MCF 10A (cell line): ENCODE measurements around the gene MAGEB3. TPM values are rescaled to one million over a fixed set of nuclear protein-coding genes. Genes with fewer than 3 reads are reported as not detected.
"Not testable (repeated sequence)": the region's sequence is repeated elsewhere in the genome, so short reads cannot be mapped to it uniquely, and the experiment has no call there.

Source experiments
- Bru-seq: library from RNA; stranded (reverse); fragments of 400-500 nt; gene quantifications from one replicate; lab custom pipeline; 2021; lab: Mats Ljungman, UMichigan
- BruChase-seq, 2 experiments: library from RNA; stranded (reverse); fragments of 400-500 nt; gene quantifications; one replicate each; lab custom pipeline; 2021; lab: Mats Ljungman, UMichigan
- BruUV-seq: library from RNA; stranded (reverse); fragments of 400-500 nt; replicated peaks from 2 replicates; lab custom pipeline; 2021; lab: Mats Ljungman, UMichigan
- CTCF ChIA-PET: fragments of 300-600 bp; sonication (Branson Sonifier 250); formaldehyde crosslinking; extraction: SDS; loops from one replicate; lab custom pipeline; 2021; ENCODE audit warnings: antibody characterized with exemption, inconsistent platforms; lab: Yijun Ruan, JAX
- POLR2A ChIA-PET: fragments of 300-600, 350-650 bp; sonication (Branson Sonifier 250); formaldehyde crosslinking; extraction: SDS; loops from one replicate; lab custom pipeline; 2020; ENCODE audit warnings: antibody characterized with exemption, inconsistent platforms; lab: Yijun Ruan, JAX
- DNase-seq: peaks from one replicate; pipeline ENCODE4 v3.0.0-alpha.2; 2018; ENCODE audit not compliant: unreplicated experiment
- H3K27ac Mint-ChIP-seq: one replicate; pipeline ENCODE4 v1.8.0; 2022; ENCODE audit warnings: mild to moderate bottlenecking, low read depth, mixed read lengths; ENCODE audit not compliant: unreplicated experiment
- H3K27me3 Mint-ChIP-seq: one replicate; pipeline ENCODE4 v1.8.0; 2022; ENCODE audit warnings: mixed read lengths; ENCODE audit not compliant: insufficient read depth, unreplicated experiment
- H3K36me3 Mint-ChIP-seq: one replicate; pipeline ENCODE4 v1.8.0; 2022; ENCODE audit warnings: mild to moderate bottlenecking, moderate library complexity, mixed read lengths; ENCODE audit not compliant: insufficient read depth, unreplicated experiment
- H3K4me1 Mint-ChIP-seq: one replicate; pipeline ENCODE4 v1.8.0; 2022; ENCODE audit warnings: mixed read lengths; ENCODE audit not compliant: insufficient read depth, unreplicated experiment
- H3K4me3 Mint-ChIP-seq: one replicate; pipeline ENCODE4 v1.8.0; 2022; ENCODE audit warnings: mild to moderate bottlenecking, moderate library complexity, mixed read lengths; ENCODE audit not compliant: unreplicated experiment
- H3K9me3 Mint-ChIP-seq: one replicate; pipeline ENCODE4 v1.8.0; 2022; ENCODE audit warnings: mixed read lengths; ENCODE audit not compliant: unreplicated experiment
- intact Hi-C: fragments of 100-400 bp; cut with micrococcal nuclease; formaldehyde crosslinking; loops from 2 replicates; pipeline ENCODE4 v1.14.1; 2022
- long read RNA-seq: library from polyadenylated mRNA; stranded (forward); transcript quantifications from one replicate; pipeline ENCODE4 v2.0.0, GENCODE V29; 2022
- total RNA-seq: library from RNA; stranded (reverse); gene quantifications from 2 replicates; pipeline ENCODE4 v1.2.3, GENCODE V29; 2022
- TF ChIP-seq, protein P1 (sequence below): fragments of 200-600 bp; IDR thresholded peaks from one replicate; pipeline ENCODE4 v1.8.0; 2022; ENCODE audit warnings: antibody characterized with exemption, mild to moderate bottlenecking; ENCODE audit not compliant: unreplicated experiment

Gene MAGEB3, protein sequence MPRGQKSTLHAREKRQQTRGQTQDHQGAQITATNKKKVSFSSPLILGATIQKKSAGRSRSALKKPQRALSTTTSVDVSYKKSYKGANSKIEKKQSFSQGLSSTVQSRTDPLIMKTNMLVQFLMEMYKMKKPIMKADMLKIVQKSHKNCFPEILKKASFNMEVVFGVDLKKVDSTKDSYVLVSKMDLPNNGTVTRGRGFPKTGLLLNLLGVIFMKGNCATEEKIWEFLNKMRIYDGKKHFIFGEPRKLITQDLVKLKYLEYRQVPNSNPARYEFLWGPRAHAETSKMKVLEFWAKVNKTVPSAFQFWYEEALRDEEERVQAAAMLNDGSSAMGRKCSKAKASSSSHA
- total RNA-seq (not detected in 2 replicates), Bru-seq, nascent RNA (not detected), BruChase-seq, experiment 1, labeled RNA remaining after a 6-hour chase (not detected), BruChase-seq, experiment 2, labeled RNA remaining after a 2-hour chase (not detected)
- long read RNA-seq, result 0 reads

DNA sequence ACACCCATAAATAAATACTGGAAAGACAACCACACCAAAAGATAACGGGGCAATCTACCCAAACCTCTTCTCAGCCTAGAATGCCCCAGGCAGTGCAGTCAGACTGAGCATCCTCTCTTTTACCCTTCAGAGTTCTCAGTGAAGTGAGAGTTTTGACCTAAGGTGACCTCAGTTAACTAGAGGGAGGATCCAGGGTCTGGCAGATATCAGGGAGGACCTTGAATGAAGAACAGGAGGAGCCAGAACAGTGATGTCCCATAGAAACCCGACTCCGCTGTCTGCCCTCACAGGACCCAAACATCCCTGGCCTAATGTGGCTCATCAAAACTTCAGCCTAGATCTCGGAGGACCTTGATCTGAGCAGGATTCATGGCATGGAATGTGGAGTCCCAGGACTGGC is at the start of gene MAGEB3:
Gene MAGEB3, plus strand, starts transcription at position 263 of the 400 bp plus-strand sequence. CDS start 5,268 bp downstream, outside the sequence.
- DNase-seq, result no peak
- Mint-ChIP-seq H3K27ac (no peak within 1 kb of the TSS), H3K27me3 (peaks cover 21% of the 10 kb centered on the region), H3K36me3 (no peaks in the 10 kb centered on the region), H3K9me3 (no peaks in the 10 kb centered on the region), H3K4me3 (no peak within 1 kb of the TSS), H3K4me1 (no peaks in the 10 kb centered on the region)
- ChIA-PET POLR2A (no interaction called here), CTCF (interaction anchor here (0.7 kb wide), 1 partner anchor 44 kb away, joined by 3 read pairs; no protein-coding TSS in a partner anchor)
- intact Hi-C loops, result no loop called here
- no TSS peak for BruUV-seq
- TF ChIP-seq, protein P1, sequence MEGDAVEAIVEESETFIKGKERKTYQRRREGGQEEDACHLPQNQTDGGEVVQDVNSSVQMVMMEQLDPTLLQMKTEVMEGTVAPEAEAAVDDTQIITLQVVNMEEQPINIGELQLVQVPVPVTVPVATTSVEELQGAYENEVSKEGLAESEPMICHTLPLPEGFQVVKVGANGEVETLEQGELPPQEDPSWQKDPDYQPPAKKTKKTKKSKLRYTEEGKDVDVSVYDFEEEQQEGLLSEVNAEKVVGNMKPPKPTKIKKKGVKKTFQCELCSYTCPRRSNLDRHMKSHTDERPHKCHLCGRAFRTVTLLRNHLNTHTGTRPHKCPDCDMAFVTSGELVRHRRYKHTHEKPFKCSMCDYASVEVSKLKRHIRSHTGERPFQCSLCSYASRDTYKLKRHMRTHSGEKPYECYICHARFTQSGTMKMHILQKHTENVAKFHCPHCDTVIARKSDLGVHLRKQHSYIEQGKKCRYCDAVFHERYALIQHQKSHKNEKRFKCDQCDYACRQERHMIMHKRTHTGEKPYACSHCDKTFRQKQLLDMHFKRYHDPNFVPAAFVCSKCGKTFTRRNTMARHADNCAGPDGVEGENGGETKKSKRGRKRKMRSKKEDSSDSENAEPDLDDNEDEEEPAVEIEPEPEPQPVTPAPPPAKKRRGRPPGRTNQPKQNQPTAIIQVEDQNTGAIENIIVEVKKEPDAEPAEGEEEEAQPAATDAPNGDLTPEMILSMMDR, result no peak

DNA sequence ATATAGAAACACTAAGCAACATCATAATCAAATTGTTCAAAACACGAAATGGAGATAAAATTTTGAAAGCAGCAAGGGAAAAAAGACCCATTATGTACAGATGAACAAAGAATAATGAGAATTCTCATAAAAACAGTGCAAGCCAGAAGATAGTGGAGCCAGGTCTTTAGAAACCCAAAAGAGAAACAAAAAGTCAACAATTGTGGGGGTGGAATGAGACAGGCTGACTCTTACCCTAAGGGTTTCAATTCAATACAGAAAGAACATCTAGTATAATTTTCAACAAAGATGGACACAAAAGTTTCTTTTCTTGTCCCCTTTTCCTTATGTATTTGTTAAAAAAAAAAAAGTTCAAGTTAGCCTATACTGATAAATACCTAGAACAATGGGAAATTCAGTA is 49.1 kb upstream of the MAGEB3 start:
- Mint-ChIP-seq H3K4me1 (no peaks in the 10 kb centered on the region), H3K36me3 (no peaks in the 10 kb centered on the region), H3K9me3 (no peaks in the 10 kb centered on the region), H3K27ac (no peak overlapping the region), H3K27me3 (peaks cover 66% of the 10 kb centered on the region), H3K4me3 (no peak overlapping the region)
- intact Hi-C loops, result no loop called here
- DNase-seq, result no peak
- TF ChIP-seq, protein P1, result no peak
- ChIA-PET CTCF (no interaction called here), POLR2A (no interaction called here)
- BruUV-seq, result no TSS peak

DNA sequence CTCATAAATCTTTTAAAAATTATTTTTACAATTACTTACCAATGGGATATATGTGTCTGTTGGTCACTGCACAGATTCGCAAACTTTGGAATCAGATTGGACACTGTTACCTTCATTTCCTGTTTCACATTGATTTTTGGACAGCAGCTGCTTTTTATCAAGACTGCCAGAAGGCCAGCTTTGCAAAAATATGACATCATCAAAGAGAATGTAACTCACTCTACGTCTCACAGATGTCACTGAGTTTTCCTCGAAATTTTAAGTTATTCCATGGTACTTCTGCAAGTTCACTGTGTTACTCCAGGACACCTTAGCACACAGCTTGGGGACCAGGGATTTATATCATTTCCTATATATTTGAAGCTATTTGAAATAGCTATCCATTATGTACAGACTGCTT is 46.9 kb upstream of the MAGEB3 start:
- no peaks in the 10 kb centered on the region for H3K4me1 Mint-ChIP-seq
- BruUV-seq, result no TSS peak
- H3K4me3 Mint-ChIP-seq, result no peak overlapping the region
- ChIA-PET POLR2A (no interaction called here), CTCF (interaction anchor here (2.2 kb wide), 1 partner anchor 13 kb away, joined by 9 read pairs; no protein-coding TSS in a partner anchor)
- peaks cover 67% of the 10 kb centered on the region for H3K27me3 Mint-ChIP-seq
- TF ChIP-seq, protein P1, result no peak
- intact Hi-C loops, result no loop called here
- no peak for DNase-seq
- H3K9me3 Mint-ChIP-seq, result no peaks in the 10 kb centered on the region
- no peaks in the 10 kb centered on the region for H3K36me3 Mint-ChIP-seq
- H3K27ac Mint-ChIP-seq, result no peak overlapping the region

DNA sequence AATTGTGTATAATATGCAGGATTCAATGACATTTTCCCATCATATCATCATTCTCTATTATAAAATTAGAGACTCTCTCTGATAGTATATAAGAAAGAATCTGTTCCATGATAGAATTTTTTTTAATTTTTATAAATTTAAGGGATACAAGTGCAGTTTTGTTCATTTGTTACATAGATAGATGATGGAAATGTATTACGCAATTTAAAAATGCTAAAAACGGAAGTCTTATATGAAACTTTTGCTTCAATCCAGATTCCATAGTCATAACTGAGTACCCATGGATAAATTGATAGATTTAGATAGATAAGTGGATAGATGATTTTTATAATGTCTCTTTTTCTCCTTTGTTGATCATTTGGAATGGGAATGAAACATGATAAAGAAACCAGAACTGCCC is 40.0 kb upstream of the MAGEB3 start:
- no peaks in the 10 kb centered on the region for H3K4me1 Mint-ChIP-seq
- no peaks in the 10 kb centered on the region for H3K36me3 Mint-ChIP-seq
- TF ChIP-seq, protein P1, result no peak
- ChIA-PET CTCF (no interaction called here), POLR2A (no interaction called here)
- H3K9me3 Mint-ChIP-seq, result no peaks in the 10 kb centered on the region
- no peak overlapping the region for H3K27ac Mint-ChIP-seq
- no peak overlapping the region for H3K4me3 Mint-ChIP-seq
- no peak for DNase-seq
- no TSS peak for BruUV-seq
- H3K27me3 Mint-ChIP-seq, result peaks cover 54% of the 10 kb centered on the region
- intact Hi-C loops, result no loop called here

DNA sequence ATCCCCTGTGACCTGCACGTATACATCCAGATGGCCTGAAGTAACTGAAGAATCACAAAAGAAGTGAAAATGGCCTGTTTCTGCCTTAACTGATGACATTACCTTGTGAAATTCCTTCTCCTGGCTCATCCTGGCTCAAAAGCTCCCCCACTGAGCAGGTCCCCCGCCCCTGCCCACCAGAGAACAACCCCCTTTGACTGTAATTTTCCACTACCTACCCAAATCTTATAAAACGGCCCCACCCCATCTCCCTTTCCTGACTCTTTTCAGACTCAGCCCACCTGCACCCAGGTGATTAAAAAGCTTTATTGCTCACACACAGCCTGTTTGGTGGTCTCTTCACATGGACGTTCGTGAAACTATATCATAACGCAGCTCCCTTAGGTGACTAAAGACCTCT is 36.5 kb upstream of the MAGEB3 start:
- DNase-seq, BruUV-seq, H3K27ac Mint-ChIP-seq, H3K9me3 Mint-ChIP-seq, H3K4me1 Mint-ChIP-seq, H3K36me3 Mint-ChIP-seq, intact Hi-C loops, H3K4me3 Mint-ChIP-seq, POLR2A ChIA-PET: not testable (repeated sequence)
- H3K27me3 Mint-ChIP-seq, result peaks cover 36% of the 10 kb centered on the region
- CTCF ChIA-PET, result interaction anchor here (1.7 kb wide), 1 partner anchor 310 kb away, joined by 4 read pairs; no protein-coding TSS in a partner anchor
